NT2/D1 (cell line): ENCODE data around the gene WDR90.

Experiments
- SUZ12 ChIP-seq: IDR thresholded peaks from 2 replicates; pipeline ENCODE4 v1.6.1; 2011; ENCODE audit not compliant: insufficient read length, insufficient read depth; ENCODE audit errors: extremely low read depth
- ZNF274 ChIP-seq: IDR thresholded peaks from 2 replicates; pipeline ENCODE4 v1.6.1; 2011; ENCODE audit warnings: mild to moderate bottlenecking, low read depth, low read length

- no peak for TF ChIP-seq ZNF274
- TF ChIP-seq SUZ12, result no peak
Observed at GRCh38 chr16:622920-623280, 26.3 kb upstream of the WDR90 start.
